SHP77 (cell line): ENCODE measurements around the gene CTBP2.

Experiments
- DNase-seq, 2 experiments: peaks; one replicate each; lab custom pipeline; 2025; lab: John Stamatoyannopoulos, UW

CTBP2 gene

GRCh38 chr10:125010362-125010761 lies 150.0 kb downstream of the CTBP2 start:
- DNase-seq: no peak

DNA sequence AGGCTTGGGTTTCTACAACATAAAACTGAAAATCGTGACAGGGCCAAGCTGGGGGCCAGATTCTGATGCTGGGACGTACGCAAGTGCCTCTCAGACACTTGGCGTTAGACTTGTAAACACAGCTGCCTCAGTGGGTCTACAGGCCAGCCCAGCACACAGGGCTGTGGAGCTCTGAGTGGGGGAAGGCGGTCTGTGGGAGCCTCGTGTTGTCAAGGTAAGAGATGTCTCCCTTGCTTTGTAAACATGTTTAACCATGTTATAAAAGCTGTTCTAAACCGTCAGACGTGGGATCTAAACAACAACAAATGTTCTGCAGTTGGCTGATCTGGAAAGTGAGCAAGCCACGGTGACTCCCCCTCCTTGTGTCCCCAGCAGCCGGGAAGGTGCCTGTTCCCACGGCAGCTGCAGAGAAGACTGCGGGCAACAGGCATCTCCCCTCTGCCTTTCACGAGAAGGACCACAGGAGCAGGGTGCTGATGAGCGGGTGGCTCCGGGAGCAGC lies 150.7 kb downstream of the CTBP2 start:
- no peak for DNase-seq

DNA sequence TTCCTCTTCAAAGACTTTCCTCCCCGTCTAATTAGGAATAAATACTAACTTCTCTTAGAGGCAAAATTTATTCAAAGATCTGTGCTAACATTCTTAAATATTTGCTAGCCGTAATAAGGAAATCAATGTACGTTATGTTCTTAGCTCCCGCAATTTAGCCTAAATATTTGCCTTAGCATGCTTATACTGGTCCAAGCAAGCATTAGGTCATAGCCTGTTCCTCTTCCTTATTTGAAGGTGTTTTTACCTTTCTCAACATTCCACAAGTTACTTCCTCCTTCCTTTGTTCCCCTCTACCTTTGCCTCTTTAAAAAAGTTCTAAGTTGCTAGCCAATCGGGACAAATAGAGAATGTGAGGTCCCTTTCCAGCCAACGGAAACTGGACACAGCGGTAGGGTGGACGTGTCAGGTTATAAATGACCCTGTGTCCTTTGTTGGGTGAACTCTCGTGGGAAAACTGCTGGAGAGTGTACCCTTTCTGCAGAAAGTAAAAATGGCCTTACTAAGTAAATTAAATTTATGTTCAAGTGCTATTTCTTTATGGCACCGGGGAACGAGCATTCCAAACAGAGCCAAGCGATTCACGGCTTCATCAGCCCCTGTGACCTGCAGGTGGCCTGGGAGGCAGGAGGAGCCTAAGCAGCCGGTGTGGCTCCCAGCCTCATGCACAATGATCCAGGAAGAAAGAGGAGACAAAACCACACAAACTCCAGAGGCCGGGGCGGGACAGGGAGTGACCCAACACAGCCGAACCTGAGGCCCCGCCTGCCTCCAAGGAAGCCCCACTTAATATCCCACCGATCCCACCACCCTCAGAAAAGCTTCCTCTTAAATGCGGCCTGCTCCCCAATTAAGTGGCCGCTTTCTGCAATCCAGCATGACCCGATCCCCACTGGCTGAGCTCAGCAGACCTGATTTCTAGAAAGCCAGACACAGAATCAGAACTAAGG lies 151.4 kb downstream of the CTBP2 start:
- no peak for DNase-seq

GRCh38 chr10:125007436-125007835 lies 152.9 kb downstream of the CTBP2 start:
- DNase-seq: no peak

- no peak for DNase-seq
Measured at GRCh38 chr10:125006921-125007426, 153.4 kb downstream of the CTBP2 start.

GRCh38 chr10:125006188-125006680 lies 154.1 kb downstream of the CTBP2 start:
- DNase-seq: no peak

DNA sequence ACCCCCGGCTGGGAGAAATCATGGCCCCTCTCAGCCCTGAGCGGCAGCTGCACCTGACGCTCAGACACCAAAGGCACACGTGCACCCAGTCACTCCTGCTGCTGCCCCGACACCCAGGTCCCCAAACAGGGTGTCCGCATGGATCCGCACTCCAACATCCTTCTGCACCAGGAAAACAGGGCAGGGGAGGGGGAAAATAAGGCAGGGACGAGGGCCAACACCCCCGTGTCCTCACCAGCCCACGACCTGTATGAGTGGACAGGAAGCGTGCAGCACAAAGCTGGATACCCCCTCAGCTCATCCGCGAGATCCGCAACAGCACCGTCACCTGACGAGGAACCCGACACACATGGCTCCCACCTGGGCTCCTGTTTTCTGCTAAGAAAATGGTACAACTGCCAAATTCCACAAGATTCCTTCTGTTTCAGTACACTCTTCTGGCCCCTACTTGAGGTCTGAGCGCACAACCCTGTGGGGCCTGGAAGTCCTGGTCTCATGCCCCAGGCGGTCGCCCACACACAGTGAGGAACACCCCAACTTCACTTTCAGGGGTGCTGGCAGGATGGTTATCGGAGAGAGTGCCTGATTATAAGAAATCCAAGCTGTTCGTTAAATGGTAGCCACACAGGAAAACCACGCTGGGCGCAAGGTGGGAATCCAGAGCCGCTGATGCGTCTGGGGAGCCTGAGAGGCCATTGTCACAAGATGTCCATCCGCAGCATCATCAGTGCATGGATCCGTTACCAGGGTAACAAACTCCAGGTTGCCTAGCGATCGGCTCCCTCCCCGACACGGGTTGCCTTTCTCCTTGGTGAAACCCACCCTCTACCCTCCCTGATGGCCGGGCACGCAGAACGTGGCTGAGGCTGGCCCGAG lies 154.8 kb downstream of the CTBP2 start:
- DNase-seq: no peak

- DNase-seq: no peak
Measured at GRCh38 chr10:125004571-125005311, 155.6 kb downstream of the CTBP2 start.

DNA sequence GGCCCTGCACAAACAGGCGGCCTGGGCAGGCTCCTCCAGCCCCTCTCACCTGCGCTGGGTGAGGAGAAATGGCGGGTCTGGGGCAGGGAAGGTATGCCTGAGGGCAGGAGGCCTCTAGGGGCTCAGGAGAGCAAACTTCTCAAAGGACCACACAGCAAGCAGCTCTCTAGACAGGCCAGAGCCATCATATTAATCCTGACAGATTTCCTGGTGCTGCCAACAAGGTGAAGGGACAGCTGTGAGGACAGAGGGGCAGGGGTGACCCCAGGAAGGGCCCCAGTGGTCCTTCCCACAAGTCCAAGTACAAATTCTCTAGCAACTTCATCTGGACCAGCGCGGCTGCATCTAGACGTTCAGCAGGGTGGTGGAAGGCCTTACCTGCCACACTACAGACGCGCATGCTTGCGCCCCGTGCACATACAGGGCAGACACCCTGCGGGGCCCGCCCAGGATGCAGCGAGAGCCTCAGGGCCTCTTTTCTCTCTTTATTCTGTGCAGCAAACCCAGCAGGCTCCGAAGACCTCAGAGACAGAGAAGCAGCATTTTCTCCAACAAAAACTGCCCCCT lies 156.4 kb downstream of the CTBP2 start:
- no peak for DNase-seq

GRCh38 chr10:125003146-125003900 lies 157.0 kb downstream of the CTBP2 start:
- DNase-seq: no peak

- no peak for DNase-seq
Measured at GRCh38 chr10:125002423-125003145, 157.8 kb downstream of the CTBP2 start.

DNA sequence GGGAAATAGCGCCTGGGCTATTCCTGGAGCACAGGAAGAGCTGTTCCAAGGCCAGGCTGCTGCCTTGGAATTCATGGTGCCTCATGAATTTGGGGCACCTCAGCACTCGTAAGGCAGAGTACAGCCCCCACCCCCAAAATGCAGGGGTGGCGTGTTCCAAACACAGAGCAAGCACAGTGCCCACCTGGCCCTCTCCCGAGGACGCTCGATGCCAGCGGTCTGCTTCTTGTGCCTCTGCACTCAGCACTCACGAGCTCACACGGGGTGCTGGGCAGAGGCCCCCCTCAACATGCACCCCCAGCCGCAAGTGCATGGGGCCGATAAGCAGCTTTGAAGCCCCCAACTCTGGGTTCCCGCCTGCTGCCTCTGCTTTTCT lies 158.3 kb downstream of the CTBP2 start:
- DNase-seq: no peak

- no peak for DNase-seq
Measured at GRCh38 chr10:125001313-125002046, 158.9 kb downstream of the CTBP2 start.

GRCh38 chr10:125000366-125001312 lies 159.7 kb downstream of the CTBP2 start:
- DNase-seq: no peak

DNA sequence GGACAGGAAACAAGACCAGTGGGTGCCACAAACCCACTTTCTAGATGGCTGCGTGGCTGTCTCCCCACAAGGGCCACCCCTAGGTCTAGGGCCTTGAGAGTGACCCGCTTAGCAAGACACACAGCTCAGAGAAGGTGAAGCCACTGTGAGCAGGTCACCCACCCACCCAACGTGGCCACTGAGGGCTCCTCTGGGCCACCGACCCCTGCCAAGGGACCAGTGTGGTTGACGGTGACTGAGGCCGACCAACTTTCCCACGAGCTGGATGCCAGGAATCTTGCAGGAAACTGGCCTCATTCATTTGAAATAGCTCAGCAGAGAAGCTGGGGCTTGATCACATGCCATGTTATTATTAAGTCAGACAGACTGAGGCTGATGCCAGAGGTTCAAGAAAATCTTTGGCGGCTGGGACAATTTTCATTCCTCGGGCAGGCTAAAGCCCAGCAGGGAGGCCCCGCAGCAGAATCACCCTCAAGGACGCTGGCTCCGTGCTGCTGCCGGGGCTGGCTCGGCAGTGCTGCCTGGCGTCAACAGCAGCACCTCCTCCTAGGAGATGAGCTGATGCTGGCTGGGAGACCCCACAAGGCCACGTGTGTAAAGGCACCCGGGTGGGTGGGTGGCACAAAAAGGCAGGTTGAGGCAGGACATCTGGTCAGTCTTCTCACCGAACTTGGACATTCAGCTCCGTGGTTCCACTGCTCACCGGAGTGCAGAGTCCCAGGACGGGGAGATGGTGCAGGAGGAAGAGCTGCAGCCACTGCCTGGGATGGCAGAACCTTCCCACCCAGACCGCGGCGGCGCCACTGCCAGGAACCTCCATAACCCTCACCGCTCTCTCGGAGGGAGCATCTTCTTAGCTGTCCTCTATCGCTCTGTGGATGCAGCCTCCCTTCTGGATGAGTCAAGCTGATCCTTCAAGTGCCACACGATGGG lies 160.7 kb downstream of the CTBP2 start:
- no peak for DNase-seq

DNA sequence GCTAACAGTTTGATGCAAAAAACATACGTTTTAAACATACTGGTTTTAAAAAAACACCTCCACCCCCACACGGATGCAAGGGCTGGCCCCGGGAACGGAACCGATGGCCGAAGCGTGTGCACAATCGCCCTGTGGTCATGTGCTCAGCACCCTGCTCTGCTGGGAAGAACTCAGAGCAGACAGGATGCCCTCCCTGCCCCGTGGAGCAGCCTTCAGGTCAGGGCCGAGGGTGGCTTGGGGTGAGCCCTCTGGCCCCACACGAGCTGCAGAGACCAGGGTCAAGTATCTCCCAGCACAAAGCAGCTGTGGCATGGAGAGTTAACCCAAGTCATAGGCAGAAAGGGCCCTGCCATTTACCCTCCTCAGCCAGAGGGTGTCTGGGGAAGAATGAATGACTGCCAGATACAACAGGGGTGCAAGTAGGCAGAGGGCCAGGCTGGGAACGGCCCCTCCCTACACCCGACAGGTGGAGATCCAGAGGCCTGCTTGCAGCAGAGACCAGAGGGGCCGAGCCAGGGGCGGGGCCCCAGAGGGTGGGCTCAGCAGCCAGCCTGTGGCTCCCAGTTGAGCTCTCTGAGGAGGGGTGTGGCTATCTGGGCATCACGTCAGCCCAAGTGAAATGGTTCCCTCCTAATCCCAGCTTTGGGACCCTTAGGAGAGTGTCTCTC lies 161.6 kb downstream of the CTBP2 start:
- no peak for DNase-seq
